ENCODE results near the gene CDK10.
"Not testable (repeated sequence)": the region's sequence is repeated elsewhere in the genome, so short reads cannot be mapped to it uniquely, and the experiment has no call there.

DNA sequence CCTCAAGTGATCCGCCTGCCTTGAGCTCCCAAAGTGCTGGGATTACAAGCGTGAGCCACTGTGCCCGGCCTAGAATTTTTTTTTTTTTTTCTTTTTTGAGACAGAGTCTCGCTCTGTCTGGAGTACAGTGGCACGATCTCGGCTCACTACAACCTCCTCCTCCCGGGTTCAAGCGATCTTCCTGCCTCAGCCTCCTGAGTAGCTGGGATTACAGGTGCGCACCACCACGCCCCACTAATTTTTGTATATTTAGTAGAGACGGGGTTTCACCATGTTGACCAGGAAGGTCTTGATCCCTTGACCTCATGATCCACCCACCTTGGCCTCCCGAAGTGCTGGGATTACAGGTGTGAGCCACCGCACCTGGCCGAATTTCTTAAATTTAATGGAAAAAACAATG lies 12.2 kb downstream of the CDK10 start:
- not testable (repeated sequence) for TF ChIP-seq POLR2A (IDR thresholded peaks at IDR 0.05; ENCODE audit: low read depth); EP300 (IDR thresholded peaks at IDR 0.05)
- TF ChIP-seq, protein P1, sequence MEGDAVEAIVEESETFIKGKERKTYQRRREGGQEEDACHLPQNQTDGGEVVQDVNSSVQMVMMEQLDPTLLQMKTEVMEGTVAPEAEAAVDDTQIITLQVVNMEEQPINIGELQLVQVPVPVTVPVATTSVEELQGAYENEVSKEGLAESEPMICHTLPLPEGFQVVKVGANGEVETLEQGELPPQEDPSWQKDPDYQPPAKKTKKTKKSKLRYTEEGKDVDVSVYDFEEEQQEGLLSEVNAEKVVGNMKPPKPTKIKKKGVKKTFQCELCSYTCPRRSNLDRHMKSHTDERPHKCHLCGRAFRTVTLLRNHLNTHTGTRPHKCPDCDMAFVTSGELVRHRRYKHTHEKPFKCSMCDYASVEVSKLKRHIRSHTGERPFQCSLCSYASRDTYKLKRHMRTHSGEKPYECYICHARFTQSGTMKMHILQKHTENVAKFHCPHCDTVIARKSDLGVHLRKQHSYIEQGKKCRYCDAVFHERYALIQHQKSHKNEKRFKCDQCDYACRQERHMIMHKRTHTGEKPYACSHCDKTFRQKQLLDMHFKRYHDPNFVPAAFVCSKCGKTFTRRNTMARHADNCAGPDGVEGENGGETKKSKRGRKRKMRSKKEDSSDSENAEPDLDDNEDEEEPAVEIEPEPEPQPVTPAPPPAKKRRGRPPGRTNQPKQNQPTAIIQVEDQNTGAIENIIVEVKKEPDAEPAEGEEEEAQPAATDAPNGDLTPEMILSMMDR (IDR thresholded peaks at IDR 0.05): not testable (repeated sequence)

All from esophagus muscularis mucosa (tissue), 4 donors.